GM18907 (cell line): Measurements from ENCODE around the gene OSBPL8.

ENCODE experiments used
- ATAC-seq: cut with Tn5 transposase; IDR thresholded peaks from one replicate; pipeline ENCODE4 v1.9.1; 2021; ENCODE audit warnings: mild to moderate bottlenecking, moderate library complexity; ENCODE audit not compliant: unreplicated experiment

OSBPL8 gene

DNA sequence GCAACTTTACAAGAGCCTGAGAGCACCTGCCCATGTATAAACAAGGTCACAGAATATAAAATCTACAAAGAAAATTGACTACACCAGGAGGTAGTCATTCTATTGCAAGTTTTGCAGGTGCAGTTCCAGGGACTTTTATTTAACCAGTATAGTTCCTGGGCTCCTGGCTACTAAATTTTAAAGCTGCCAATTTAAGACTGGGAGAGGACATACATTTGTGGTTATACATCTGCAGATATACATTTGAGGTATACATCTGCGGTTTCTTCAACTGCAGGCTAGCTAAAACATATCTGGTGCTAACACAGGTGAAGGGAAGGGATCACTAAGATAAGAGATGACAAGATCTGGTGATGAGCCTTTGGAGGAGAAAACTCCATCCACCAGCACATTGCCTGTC is 241.6 kb downstream of the OSBPL8 start:
- no peak for ATAC-seq

DNA sequence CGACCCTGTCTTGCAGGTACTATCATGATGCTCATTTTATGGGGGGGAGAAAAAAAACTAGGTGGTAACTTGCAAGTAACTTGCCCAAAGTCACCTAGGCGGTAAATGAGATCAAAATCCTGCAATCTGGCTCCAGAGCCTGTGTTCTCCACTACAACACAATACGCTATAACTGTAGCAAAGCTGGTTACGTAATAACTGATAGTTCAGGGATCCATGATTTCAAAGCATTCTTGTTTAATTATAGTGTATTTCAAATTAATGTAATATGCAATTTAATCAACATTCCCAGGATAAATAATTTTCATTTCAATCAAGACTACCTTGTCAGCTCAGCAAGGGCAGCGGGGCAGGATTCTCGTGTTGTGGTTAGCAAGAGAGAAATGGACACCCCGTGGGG is 243.1 kb downstream of the OSBPL8 start:
- ATAC-seq = no peak

DNA sequence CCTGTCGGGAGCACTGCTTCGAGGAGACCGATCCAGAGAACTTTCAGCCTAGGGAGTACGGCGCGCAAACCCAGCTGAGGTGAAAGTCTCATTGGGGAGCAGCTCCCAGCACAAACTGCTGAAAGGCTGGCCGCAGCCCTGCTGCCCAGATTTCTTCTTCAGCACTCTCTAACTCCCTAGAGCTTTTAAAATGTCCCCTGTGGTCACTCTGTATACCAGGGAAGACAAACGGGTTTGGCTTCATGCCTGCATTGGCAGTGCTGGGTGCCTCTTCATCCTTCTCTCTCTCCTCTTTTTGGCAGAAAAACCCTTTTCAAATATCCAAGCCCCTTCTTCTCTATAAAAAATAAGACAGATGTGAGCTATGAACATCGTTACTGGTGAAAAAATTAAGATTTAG is 246.3 kb downstream of the OSBPL8 start:
- no peak for ATAC-seq

DNA sequence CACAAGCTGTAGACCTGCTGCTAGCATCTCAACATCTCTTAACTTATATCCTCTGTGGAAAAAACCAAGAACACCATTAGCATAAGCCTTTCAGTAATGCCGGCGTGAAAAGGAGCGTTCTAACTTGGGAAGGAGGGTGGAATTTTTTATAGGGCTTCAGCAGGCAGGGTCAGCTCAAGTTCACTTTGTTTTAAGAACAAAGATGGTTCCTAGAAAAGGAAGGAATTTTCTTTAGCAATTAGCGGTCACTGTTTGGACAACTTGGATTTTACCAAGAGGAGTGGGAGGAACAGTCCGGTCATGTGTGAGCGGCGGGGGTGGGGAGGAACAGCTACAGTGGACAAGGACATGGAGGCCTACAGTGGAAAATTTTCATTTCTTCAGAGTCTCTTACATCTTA is 247.3 kb downstream of the OSBPL8 start:
- no peak for ATAC-seq

DNA sequence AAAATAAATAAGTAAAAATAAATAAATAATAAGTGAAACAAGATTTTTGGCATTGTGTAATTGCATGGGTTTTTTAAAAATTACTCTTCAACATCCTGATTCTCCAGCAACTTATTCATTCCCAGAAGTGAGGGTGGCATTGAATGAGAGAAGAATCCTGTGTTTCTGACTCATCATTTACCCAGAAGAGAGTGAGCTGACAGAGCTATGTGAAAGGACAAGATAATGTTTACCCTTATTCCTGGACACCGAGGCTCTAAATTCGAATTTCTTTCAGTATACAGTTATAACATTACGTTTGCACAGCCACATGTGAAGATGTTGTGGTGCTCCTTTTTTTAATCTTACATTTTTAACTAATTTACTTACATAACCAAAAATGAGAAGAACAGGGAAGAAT is 247.8 kb downstream of the OSBPL8 start:
- no peak for ATAC-seq

DNA sequence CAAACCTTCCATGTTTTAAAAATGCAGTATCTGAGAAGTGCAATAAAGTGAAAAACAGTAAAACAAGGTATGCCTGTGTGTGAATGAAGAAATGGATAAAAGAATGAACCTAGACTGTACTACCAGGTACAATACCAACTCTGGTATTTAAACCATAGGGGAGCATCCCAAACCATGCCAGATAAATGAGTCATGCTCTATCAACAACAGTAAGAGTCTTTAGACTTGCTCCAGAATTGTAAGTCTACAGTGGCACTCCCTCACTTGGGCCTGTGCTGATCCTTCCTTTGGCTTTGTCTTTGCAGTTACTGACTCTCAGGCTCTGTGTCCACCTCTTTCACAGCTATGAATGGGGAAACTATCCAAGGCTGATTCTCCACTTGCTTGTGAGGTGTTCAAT is 249.5 kb downstream of the OSBPL8 start:
- ATAC-seq = no peak

DNA sequence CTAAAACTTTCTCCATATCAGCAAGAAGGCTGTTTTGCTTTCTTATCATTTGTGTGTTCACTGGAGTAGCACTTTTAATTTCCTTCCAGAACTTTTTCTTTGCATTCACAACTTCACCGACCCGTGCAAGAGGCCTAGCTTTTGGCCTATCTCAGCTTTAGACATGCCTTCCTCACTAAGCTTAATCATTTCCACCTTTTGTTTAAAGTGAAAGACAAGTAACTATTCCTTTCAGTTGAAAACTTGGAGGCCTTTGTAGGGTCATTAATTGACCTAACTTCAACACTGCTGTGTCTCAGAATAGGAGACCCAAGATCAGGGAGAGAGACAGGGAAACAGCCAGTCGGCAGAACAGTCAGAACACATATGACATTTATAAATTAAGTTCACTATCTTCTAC is 250.7 kb downstream of the OSBPL8 start:
- ATAC-seq = no peak

DNA sequence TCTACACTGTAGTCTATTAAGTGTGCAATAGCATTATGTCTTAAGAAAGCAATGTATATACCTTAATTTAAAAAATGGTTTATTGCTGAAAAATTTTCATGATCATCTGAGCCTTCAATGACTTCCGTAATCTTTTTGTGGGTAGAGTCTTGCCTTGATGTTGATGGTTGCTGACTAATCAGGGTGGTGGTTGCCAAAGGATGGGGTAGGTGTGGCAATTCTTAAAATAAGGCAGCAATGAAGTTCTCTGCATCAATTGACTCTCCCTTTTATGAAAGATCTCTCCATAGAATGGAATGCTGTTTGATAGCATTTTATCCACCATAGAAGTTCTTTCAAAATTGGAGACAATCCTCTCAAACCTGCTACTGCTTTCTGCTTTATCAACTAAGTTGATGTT is 252.5 kb downstream of the OSBPL8 start:
- no peak for ATAC-seq

DNA sequence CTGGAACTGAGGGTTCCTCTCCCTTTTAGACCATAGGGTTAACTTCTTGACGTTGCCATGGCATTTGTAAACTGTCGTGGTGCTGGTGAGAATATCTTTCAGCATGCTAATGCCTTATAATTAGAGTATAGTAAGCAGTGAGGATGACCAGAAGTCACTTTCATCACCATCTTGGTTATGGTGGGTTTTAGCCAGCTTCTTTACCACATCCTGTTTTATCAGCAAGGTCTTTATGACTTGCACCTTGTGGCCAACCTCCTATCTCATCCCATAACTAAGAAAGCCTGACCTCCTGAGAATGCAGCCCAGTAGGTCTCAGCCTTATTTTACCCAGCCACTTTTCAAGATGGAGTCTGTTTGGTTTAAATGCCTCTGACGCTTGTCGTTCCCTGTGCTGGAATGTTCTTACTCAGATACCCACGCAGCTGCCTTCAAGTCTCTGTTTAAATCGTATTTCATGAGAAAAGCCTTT is 255.5 kb downstream of the OSBPL8 start:
- ATAC-seq = no peak

DNA sequence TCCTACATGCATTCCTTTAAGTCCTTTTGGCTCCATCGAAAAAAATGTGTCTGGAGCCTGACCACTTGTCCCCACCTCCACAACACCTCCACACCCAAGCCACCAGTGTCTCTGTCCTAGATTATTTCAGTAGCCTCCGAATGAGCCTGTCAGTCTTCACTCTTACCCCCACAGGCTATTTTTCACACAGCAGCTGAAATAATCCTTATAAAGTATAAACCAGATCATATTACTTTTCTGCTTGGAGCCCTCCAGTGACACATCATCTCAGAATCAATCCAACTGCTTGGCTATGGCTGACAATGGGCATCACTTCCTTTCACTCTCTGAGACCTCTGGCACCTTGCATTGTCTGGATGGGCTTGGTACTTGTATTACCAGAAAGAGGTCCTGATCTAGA is 256.2 kb downstream of the OSBPL8 start:
- no peak for ATAC-seq
